ENCODE measurements around the gene MAP3K21.

DNA sequence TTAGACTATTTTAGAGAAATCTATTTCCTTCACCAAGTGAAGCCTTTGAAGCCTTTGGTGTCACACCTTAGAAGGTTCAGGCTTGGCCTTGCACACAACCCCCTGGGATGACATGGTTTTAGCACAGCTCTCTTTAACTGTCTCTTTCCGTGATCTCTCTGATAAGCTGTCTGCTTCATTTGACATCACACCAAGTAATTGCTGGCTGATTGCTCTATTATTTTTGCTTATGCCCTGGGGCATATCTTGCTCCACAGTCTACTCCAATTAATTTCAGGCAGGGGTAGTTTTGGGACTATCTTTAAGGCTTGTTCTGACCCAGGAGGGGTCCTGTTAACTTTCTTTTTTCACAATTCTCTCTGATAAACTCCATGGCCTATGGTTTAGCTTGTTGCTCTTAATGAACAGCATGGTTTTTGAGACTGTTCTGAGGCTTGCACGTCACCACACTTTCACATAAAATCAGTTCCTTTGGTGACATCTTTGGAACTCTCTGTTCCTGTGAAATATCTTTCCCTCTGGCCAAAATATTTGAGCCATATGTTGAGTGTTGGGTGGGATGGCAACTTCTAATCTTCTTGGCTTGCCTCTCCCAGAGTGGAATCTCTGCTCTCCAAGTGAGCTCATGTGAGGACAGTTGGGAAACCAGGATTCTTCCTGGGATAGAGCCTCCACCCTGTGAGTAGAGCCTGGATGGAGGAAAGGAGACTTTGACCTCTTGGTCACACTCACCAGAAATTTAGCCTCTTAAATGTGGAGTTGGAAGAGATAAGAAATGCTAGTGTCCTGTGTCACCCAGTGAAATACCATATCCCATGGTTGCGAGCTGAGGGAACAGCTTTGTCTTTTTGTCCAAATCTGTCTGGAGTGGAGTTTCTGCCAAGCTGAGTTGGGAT lies 63.6 kb downstream of the MAP3K21 start:
- TF ChIP-seq, protein P1, sequence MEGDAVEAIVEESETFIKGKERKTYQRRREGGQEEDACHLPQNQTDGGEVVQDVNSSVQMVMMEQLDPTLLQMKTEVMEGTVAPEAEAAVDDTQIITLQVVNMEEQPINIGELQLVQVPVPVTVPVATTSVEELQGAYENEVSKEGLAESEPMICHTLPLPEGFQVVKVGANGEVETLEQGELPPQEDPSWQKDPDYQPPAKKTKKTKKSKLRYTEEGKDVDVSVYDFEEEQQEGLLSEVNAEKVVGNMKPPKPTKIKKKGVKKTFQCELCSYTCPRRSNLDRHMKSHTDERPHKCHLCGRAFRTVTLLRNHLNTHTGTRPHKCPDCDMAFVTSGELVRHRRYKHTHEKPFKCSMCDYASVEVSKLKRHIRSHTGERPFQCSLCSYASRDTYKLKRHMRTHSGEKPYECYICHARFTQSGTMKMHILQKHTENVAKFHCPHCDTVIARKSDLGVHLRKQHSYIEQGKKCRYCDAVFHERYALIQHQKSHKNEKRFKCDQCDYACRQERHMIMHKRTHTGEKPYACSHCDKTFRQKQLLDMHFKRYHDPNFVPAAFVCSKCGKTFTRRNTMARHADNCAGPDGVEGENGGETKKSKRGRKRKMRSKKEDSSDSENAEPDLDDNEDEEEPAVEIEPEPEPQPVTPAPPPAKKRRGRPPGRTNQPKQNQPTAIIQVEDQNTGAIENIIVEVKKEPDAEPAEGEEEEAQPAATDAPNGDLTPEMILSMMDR (conservative IDR thresholded peaks at IDR 0.05) = no peak
- TF ChIP-seq ZFX (IDR thresholded peaks at IDR 0.05) = no peak
